PC-3 (cell line): ENCODE data around the gene CHI3L1. TPM values are rescaled to one million over a fixed set of nuclear protein-coding genes. Genes with fewer than 3 reads are reported as not detected.

Experiments
- ATAC-seq: fragments of 200-7000 bp; cut with Tn5 transposase; 2 replicates; pipeline ENCODE4 v1.9.1; 2020; ENCODE audit warnings: mild to moderate bottlenecking, moderate library complexity
- BruUV-seq: library from RNA; stranded (reverse); fragments of 400-500 nt; replicated peaks from 2 replicates; lab custom pipeline; 2021; lab: Mats Ljungman, UMichigan
- CTCF ChIA-PET: fragments of 300-600 bp; sonication (Branson Sonifier 250); formaldehyde crosslinking; loops from one replicate; lab custom pipeline; 2022; ENCODE audit warnings: antibody characterized with exemption; lab: Charles Lee
- POLR2A ChIA-PET: fragments of 300-600 bp; sonication (Branson Sonifier 250); formaldehyde crosslinking; loops from one replicate; lab custom pipeline; 2022; ENCODE audit warnings: antibody characterized with exemption; ENCODE audit not compliant: unreplicated experiment; lab: Charles Lee
- DNase-seq: peaks from one replicate; pipeline ENCODE4 v3.0.0-alpha.2; 2015
- H2AFZ ChIP-seq: fragments of 300-600 bp; sonication (generic); 2 replicates; pipeline ENCODE4 v1.6.0; 2016; ENCODE audit warnings: antibody characterized with exemption, low read length
- H3F3A ChIP-seq: fragments of 300-600 bp; sonication (generic); one replicate; pipeline ENCODE4 v1.6.0; 2017; ENCODE audit warnings: antibody characterized with exemption, low read length, control low read depth, mild to moderate bottlenecking; ENCODE audit not compliant: unreplicated experiment
- H3K27ac ChIP-seq: fragments of 300-600 bp; sonication (generic); 2 replicates; pipeline ENCODE4 v1.5.1; 2016; ENCODE audit warnings: mild to moderate bottlenecking, low read length
- H3K27me3 ChIP-seq: fragments of 300-600 bp; sonication (generic); 2 replicates; pipeline ENCODE4 v1.6.1; 2016; ENCODE audit warnings: low read length, mixed read lengths
- H3K36me3 ChIP-seq: fragments of 300-600 bp; sonication (generic); 2 replicates; pipeline ENCODE4 v1.6.1; 2016; ENCODE audit warnings: low read depth, mixed run types, low read length, mixed read lengths
- H3K4me1 ChIP-seq: fragments of 300-600 bp; sonication (generic); 2 replicates; pipeline ENCODE4 v1.5.1; 2016; ENCODE audit warnings: low read length; ENCODE audit not compliant: insufficient read depth
- H3K4me2 ChIP-seq: fragments of 300-600 bp; sonication (generic); 2 replicates; pipeline ENCODE4 v1.6.0; 2016; ENCODE audit warnings: low read length
- H3K4me3 ChIP-seq: fragments of 300-600 bp; sonication (generic); 2 replicates; pipeline ENCODE4 v1.5.1; 2016; ENCODE audit warnings: mild to moderate bottlenecking, low read length, mixed read lengths
- H3K79me2 ChIP-seq: fragments of 300-600 bp; sonication (generic); 2 replicates; pipeline ENCODE4 v1.6.1; 2017; ENCODE audit warnings: low read length, mixed read lengths
- H3K9ac ChIP-seq: fragments of 300-600 bp; sonication (generic); 2 replicates; pipeline ENCODE4 v1.6.0; 2016; ENCODE audit warnings: mild to moderate bottlenecking, low read length
- H3K9me2 ChIP-seq: fragments of 300-600 bp; sonication (generic); replicated peaks from 2 replicates; pipeline ENCODE4 v1.6.1; 2016; ENCODE audit warnings: mixed run types, low read length, mixed read lengths
- H3K9me3 ChIP-seq: fragments of 300-600 bp; sonication (generic); 2 replicates; pipeline ENCODE4 v1.6.1; 2016; ENCODE audit warnings: low read length, mixed read lengths
- H4K20me1 ChIP-seq: fragments of 300-600 bp; sonication (generic); 2 replicates; pipeline ENCODE4 v1.6.1; 2016; ENCODE audit warnings: low read length, mixed read lengths
- EZH2 ChIP-seq: fragments of 300-600 bp; sonication (generic); IDR thresholded peaks from one replicate; pipeline ENCODE4 v1.6.1; 2017; ENCODE audit warnings: antibody characterized with exemption, mild to moderate bottlenecking, low read length; ENCODE audit not compliant: unreplicated experiment
- EZH2phosphoT487 ChIP-seq: fragments of 300-600 bp; sonication (generic); IDR thresholded peaks from 2 replicates; pipeline ENCODE4 v1.6.1; 2018; ENCODE audit warnings: mild to moderate bottlenecking, antibody characterized with exemption, low read length, borderline replicate concordance
- intact Hi-C: fragments of 100-400 bp; cut with micrococcal nuclease; formaldehyde crosslinking; loops from 2 replicates; pipeline ENCODE4 v1.9.0; 2023
- total RNA-seq: library from RNA; depleted of rRNA; stranded (reverse); fragments of >200 nt; gene quantifications from 2 replicates; pipeline ENCODE4 v1.2.3, GENCODE V29; 2014
- TF ChIP-seq, protein P1 (sequence below): fragments of 300-600 bp; sonication (generic); conservative IDR thresholded peaks from 2 replicates; pipeline ENCODE4 v1.5.1; 2017; ENCODE audit warnings: antibody characterized with exemption, low read depth, mild to moderate bottlenecking, low read length

CHI3L1 gene
- total RNA-seq, 1 experiment from 2014 or later = not detected

DNA sequence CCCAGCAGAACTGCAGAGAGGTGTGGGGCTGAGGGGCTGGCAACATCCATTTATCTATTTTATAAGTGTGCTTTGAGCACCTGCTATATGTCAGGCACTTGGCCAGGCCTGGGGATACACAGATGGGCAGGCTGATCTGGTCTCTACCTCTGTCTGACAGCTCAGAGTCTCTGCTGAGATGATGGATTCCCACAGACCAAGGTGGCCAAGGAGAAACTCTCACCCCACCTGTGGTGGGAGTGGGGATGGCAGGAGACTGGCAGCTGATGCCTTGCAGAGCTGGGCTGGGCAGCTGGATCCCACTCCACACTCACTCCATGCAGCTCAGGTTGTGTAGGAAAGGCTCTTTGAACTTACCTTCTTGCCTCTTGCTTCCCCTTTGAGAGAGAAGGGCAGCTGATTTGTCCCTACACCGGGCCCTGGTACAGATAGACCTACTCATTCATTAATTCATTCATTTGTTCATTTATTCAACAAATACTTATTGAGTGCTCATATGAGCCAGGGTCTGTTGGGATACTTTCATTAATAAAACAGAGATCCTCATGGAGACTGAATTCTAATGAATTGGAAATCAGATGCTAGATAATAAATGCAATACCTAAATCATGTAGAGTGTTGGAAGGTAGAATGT lies 50.0 kb downstream of the CHI3L1 start:
- H3K36me3 ChIP-seq = no peaks in the 10 kb centered on the region
- peak; percentile 58; the same call in 1 of the 2 replicates for ATAC-seq
- peaks cover 9% of the 10 kb centered on the region for H3K4me1 ChIP-seq
- H3K79me2 ChIP-seq = no peaks in the 10 kb centered on the region
- H3F3A ChIP-seq = no peaks in the 10 kb centered on the region
- intact Hi-C loops = no loop called here
- H3K4me3 ChIP-seq = no peak overlapping the region
- ChIA-PET CTCF (interaction anchor here (0.5 to 0.7 kb wide), 2 partner anchors 84 to 116 kb away, joined by 3 read pairs; no protein-coding TSS in a partner anchor), POLR2A (no interaction called here)
- H3K9me3 ChIP-seq = no peaks in the 10 kb centered on the region
- H3K27me3 ChIP-seq = peaks cover 34% of the 10 kb centered on the region
- no peaks in the 10 kb centered on the region for H3K9me2 ChIP-seq
- no TSS peak for BruUV-seq
- 0 out of 2 replicates have a peak overlapping the region, but pooled peaks have one; percentile 52 for H3K4me2 ChIP-seq
- peak; percentile 21 for DNase-seq
- no peak overlapping the region for H3K9ac ChIP-seq
- TF ChIP-seq, protein P1, sequence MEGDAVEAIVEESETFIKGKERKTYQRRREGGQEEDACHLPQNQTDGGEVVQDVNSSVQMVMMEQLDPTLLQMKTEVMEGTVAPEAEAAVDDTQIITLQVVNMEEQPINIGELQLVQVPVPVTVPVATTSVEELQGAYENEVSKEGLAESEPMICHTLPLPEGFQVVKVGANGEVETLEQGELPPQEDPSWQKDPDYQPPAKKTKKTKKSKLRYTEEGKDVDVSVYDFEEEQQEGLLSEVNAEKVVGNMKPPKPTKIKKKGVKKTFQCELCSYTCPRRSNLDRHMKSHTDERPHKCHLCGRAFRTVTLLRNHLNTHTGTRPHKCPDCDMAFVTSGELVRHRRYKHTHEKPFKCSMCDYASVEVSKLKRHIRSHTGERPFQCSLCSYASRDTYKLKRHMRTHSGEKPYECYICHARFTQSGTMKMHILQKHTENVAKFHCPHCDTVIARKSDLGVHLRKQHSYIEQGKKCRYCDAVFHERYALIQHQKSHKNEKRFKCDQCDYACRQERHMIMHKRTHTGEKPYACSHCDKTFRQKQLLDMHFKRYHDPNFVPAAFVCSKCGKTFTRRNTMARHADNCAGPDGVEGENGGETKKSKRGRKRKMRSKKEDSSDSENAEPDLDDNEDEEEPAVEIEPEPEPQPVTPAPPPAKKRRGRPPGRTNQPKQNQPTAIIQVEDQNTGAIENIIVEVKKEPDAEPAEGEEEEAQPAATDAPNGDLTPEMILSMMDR = peak; percentile 23; the same call in 1 of the 2 replicates
- no peak for TF ChIP-seq EZH2phosphoT487
- no peak overlapping the region for H3K27ac ChIP-seq
- no peak overlapping the region for H2AFZ ChIP-seq
- H4K20me1 ChIP-seq = no peaks in the 10 kb centered on the region

DNA sequence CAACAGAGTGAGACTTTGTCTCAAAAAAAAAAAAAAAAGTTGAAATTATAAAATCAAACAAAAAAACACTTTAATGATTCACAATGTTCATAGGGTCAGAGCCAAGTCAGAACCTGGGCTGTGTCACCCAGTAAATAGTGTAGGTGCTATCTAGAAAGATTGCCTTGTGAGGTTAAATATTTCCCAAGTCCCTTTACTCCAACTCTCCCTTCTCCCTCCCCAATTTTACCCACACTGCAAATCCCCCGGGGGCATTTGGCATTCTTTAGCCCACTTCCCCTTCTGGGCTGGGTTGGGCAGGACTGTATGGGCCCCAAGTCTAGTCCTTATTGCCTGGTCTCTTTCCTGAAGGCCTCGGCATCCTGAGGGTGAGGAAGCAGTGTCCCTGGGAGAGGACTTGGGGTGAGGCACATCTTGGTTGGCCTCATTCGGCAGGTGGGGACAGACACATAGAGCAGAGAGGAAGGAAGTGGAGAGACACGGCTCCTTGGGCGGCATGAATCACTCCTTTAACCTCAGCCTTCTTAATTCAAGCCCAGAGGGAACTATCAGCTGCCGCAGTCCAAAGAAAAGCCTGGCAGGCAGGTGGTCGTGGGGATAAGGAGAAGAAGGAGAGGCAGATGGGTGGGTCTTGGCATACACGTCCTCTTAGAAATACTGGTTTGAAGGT lies 50.7 kb downstream of the CHI3L1 start:
- Histone ChIP-seq H3K27me3 (peaks cover 34% of the 10 kb centered on the region), H3K9me3 (no peaks in the 10 kb centered on the region), H3K4me1 (peaks cover 9% of the 10 kb centered on the region), H2AFZ (0 out of 2 replicates have a peak overlapping the region, but pooled peaks have one; percentile 28), H3K4me3 (no peak overlapping the region), H3K79me2 (no peaks in the 10 kb centered on the region), H3K36me3 (no peaks in the 10 kb centered on the region), H3K9me2 (no peaks in the 10 kb centered on the region), H4K20me1 (no peaks in the 10 kb centered on the region), H3K4me2 (peak overlapping the region; percentile 52), H3K9ac (no peak overlapping the region), H3K27ac (no peak overlapping the region), H3F3A (no peaks in the 10 kb centered on the region)
- intact Hi-C loops = no loop called here
- peak; percentile 57 for ATAC-seq
- no TSS peak for BruUV-seq
- ChIA-PET CTCF (interaction anchor here (0.5 to 0.7 kb wide), 3 partner anchors 10 to 115 kb away, joined by 3 read pairs; no protein-coding TSS in a partner anchor), POLR2A (no interaction called here)
- TF ChIP-seq, protein P1 = no peak
- TF ChIP-seq EZH2phosphoT487 (no peak), EZH2 (no peak)
- DNase-seq = peak; percentile 47
